GM21381 (cell line): ENCODE measurements around the gene CDH23.

Experiments
- ATAC-seq: cut with Tn5 transposase; IDR thresholded peaks from one replicate; pipeline ENCODE4 v1.9.1; 2021; ENCODE audit warnings: mild to moderate bottlenecking, moderate library complexity; ENCODE audit not compliant: unreplicated experiment

The CDH23 gene

DNA sequence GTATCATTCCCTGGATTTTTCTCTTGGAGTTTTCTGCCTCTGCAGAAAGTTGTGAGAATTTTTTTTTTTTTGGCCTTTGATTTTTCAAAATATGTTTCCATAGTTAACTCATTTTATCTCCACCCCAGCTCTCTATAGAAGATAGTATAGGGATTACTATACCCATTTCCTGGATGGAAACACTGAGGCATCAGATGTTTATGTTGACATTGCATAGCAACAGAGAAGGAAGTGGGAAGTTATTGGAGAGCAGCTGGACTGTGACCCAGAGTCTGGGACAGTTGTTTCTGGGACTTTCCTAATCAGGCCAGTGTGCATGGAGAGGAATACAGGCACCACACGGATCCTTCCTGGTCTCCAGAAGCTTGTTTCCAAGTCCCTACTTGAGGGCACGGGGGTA is 158.0 kb downstream of the CDH23 start:
- ATAC-seq, result no peak

GRCh38 chr10:71555087-71555723 is 158.5 kb downstream of the CDH23 start:
- no peak for ATAC-seq

DNA sequence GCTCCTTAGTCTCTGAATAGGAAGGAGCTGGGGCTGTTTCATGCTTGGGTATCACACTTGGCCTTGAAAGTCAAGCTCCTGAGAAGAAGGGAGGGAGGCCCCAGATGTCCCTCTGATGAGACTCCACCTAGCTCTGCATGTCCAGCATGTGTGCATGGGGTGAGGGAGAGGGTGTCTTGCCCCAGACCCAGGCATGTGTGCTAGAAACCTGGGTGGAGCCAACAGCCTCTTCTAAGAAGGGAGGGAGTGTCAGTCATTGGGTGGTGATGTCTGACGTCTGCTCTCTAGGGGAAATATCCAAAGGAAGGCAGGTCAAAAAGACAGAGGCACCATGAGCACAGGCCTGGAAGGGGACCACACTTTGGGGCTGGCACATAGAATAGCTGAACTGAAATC is 159.0 kb downstream of the CDH23 start:
- no peak for ATAC-seq

- no peak for ATAC-seq
Measured at GRCh38 chr10:71558991-71559390, 162.3 kb downstream of the CDH23 start.

- ATAC-seq, result no peak
Measured at GRCh38 chr10:71561003-71561574, 164.4 kb downstream of the CDH23 start.

GRCh38 chr10:71562181-71562580 is 165.5 kb downstream of the CDH23 start:
- no peak for ATAC-seq

DNA sequence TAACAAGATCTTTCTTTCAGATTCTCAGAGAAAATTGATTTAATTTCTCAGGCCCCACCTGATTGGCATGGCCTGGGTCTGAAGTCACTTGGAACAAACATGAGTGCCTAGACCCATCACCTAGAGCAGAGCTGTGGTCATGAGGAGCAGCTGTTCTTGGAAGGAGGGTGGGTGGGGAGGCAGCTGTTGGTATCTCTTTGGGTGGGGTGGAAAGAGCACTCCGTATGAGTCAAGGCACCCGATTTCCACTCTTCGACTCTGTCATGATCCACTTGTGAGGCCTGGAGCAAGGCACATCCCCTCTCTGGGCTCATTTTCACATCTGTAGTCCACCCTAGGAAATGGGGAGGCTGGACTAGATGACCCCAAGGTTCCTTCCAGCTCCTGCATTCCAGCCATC is 166.2 kb downstream of the CDH23 start:
- no peak for ATAC-seq

GRCh38 chr10:71564194-71564820 is 167.6 kb downstream of the CDH23 start:
- ATAC-seq, result no peak

GRCh38 chr10:71565284-71566000 is 168.7 kb downstream of the CDH23 start:
- ATAC-seq, result no peak

DNA sequence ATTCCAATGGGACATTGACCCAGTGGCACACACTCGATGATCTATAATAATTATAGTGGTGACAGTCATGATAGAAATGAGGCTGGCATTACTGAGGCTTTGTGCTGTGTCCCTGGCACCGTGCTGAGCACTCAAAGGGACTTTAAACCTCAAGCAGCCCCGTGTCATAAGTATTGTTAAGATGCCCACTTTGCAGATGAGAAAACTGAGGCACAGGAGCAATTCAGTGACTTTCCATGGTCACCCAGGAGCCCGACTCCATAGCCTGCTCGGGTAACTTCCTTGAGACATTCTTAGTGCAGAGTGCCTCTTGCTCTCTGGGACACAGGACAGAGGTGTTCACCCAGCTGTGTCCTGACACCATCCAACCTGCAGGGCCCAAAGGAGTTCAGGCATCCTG is 170.3 kb downstream of the CDH23 start:
- ATAC-seq, result no peak

DNA sequence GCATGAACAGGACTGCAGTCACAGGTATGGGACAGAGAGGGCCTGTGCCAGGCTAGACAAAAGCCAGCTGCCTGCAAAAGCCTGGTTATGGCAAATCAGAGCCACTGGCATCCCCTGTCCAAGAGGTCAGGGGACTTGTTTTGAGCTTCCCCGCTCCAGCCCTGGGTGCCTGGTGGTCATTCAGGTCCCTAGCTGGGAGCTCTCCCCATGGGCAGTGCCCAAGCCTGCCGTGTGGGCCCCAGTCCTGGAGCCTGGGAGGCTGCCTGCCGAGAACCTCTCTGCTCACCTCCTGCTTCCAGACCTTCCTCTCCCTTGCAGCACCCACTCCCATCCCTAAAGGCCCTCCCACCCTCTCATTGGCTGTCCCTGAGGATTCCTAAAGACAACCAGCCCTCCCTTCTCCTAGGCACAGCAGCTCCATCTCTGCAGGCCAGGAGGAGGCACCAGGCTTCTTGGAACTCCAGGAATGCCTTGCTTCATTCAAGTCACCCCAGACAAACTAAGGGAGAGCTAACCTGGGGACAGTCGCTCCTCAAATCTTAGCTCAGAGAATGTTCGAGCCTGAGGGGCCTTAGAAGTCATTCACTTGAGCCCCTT is 172.3 kb downstream of the CDH23 start:
- no peak for ATAC-seq

DNA sequence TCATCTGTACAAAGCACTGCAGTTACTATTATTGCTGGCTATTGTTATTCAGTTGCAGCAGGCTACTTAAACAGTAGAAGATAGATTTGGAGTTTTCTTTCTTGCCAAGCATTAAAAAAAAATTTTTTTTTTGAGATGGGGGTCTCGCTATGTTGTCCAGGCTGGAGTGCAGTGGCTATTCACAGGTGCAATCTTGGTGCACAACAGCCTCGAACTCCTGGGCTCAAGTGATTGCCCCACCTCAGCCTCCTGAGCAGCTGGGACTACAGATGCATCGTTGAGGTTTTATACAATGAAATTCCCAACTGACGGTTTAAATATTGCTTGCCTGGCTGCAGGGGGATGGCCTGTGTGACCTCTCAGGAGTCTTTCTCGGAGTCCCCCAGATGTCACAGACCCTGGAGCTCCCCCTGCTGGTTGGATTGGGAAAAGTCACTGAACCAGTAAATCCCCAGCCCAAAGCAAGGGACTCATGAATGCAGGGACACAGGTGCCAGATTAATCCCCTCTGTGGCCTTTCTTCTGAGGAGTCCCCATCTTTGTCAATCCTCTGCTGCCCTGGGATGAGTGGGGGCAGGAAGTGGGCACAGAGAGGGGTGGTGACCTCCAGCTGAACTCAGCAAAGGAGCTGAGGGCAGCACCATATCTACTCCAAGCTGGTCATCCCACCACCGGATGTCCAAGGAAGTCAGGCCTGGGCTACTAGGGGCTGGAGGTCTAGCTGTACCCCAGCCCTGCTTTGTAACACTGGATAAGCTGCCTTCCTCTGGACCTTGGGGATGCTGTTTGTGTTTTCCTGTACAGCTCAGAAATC is 173.3 kb downstream of the CDH23 start:
- no peak for ATAC-seq

DNA sequence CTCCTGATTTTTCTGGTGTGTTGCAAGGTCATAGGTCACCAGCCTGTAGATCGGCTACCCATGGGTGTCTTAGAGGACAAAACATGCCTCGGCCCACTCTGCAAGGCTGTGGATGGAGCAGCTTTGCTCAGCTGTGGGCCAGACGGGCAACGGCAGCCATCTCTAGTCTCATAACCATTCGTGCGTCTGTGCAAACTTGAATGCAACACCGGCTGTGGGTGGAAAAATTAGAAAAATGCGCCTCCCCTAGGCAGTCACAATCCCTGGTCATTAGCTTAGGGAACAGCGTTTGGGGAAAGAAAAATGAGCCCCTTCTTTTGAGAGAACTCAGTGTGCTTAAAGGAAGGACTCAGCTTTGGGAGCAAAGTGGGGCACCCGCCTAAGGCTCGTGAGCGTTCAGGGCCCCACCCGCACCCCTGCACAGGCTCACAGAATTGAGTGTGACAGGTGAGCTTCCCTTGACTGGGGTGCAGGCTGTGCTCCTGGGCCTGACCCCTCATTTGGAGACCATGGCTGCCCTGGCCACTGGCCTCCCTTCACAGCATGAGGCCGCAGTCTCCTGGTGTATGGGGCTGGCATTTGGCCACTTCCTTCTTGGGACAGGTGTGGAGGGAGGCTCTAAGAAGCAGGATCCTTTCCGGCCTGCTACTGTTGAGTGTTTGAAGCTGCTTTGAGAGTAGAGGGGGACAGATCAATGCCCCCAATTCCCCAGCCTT is 174.9 kb downstream of the CDH23 start:
- no peak for ATAC-seq

- no peak for ATAC-seq
Measured at GRCh38 chr10:71572962-71573361, 176.2 kb downstream of the CDH23 start.

DNA sequence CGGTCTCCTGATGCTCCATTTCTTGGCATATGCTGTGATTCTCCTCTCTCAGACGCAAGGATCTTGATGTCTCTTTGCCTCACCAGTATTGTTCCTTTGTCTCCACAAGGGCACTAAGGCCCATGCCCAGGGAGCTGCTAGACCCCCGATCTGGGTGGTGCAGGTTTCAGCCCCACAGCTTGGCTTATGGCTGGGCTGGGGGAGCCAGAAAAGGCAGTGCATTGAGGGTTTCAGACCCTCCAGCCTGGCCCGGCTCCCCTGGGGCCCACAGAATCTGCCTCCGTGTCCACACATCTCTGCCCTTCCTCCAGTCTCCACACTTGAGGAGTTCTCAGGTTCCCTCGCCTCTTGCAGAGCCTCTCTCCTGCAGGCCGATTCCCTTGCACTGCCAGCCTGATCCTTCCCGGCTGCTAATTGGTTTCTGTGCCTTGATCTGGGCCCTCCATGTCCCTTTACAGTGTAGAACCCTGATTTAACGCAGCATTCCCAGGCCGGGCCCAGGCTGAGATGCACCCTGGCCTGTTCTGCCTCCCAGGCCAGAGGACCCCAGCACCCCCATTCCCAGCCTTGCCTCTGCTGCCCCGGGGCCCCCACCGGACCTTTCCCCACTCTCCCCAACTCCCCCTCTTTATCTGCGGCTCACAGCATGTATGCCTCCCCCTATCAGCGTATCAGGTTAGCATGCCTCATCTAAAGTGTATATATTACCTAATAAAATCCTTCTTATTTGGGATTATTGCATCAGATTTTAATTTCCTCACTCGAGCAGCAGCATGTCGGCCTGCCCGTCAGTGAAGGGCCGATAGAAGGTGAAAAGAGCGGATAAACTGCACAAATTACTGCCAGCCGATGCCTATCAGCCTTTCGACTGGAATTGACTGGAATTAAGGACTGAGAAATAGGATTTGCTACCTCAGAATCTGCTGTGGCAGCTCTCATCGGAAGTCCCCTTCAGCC is 177.1 kb downstream of the CDH23 start:
- no peak for ATAC-seq

GRCh38 chr10:71575451-71575850 is 178.7 kb downstream of the CDH23 start:
- ATAC-seq, result no peak

GRCh38 chr10:71575934-71576801 is 179.4 kb downstream of the CDH23 start:
- ATAC-seq, result no peak

DNA sequence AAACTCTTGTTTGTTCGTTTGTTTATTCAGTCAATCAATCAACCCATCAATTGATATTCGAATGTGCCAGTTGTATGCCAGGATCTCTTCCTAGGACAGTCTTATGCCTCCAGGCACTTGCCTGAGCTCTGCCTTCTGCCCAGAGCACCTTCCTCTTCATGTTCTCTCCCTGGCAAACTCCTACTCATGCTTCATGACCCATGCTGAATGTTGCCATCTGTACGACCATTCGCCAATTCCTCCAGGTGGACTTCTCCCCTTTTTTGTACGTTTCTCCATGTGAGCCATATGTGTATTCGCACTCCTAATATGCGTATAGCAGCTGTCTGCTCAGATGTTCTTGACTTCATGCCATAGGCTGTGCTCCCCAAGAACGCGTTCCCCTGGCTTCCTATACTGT is 180.1 kb downstream of the CDH23 start:
- ATAC-seq, result no peak
